ENCODE results near the gene SMAD7. TPM values are rescaled to one million over a fixed set of nuclear protein-coding genes. Genes with fewer than 3 reads are reported as not detected.

SMAD7 gene
- total RNA-seq, 1 experiment from 2014 or later, result 12.3 TPM

GRCh38 chr18:48991676-48992075 is 40.9 kb upstream of the SMAD7 start:
- ChIA-PET POLR2A (interaction anchor here (0.8 to 2.0 kb wide), 6 partner anchors 14 to 39 kb away, joined by 3 to 12 read pairs (median 6); no protein-coding TSS in a partner anchor), CTCF (interaction anchor here (0.8 to 0.9 kb wide), 2 partner anchors 36 to 39 kb away, joined by 3 to 4 read pairs; no protein-coding TSS in a partner anchor)
- Mint-ChIP-seq H3K27ac (ENCODE audit: low read depth, unreplicated experiment) (no peak overlapping the region), H3K27me3 (ENCODE audit: insufficient read depth, unreplicated experiment) (no peaks in the 10 kb centered on the region), H3K4me3 (ENCODE audit: unreplicated experiment) (no peak overlapping the region), H3K4me1 (ENCODE audit: insufficient read depth, unreplicated experiment) (peaks cover 35% of the 10 kb centered on the region), H3K9me3 (ENCODE audit: unreplicated experiment) (no peaks in the 10 kb centered on the region), H3K36me3 (ENCODE audit: insufficient read depth, unreplicated experiment) (no peaks in the 10 kb centered on the region)
- peak; percentile 60 for DNase-seq (ENCODE audit: unreplicated experiment)
- intact Hi-C loops (cut with micrococcal nuclease), result no loop called here
- TF ChIP-seq CTCF (IDR thresholded peaks at IDR 0.05; ENCODE audit: unreplicated experiment), result no peak
- BruUV-seq (replicated peaks), result no TSS peak

DNA sequence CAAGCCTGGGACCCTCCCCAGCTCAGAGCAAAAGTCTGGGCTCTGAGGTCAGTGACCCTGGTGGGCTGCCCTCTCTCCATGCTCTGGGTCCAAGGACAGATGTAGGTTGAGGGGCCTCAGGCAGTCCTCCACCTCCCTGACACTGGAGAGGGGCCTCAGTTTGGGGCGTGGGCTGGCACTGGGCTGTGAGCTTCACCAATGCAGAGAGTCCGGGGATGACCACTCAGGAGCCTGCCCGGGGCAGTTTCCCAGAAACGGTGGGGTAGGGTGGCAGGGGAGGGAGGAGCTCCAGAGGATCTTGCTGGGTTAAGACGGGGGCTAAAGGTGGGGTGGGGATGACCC is 40.5 kb upstream of the SMAD7 start:
- no peaks in the 10 kb centered on the region for H3K9me3 Mint-ChIP-seq (ENCODE audit: unreplicated experiment)

GRCh38 chr18:48990481-48991318 is 39.9 kb upstream of the SMAD7 start:
- Mint-ChIP-seq H3K27me3 (ENCODE audit: insufficient read depth, unreplicated experiment) (no peaks in the 10 kb centered on the region), H3K36me3 (ENCODE audit: insufficient read depth, unreplicated experiment) (no peaks in the 10 kb centered on the region), H3K4me1 (ENCODE audit: insufficient read depth, unreplicated experiment) (peaks cover 32% of the 10 kb centered on the region), H3K4me3 (ENCODE audit: unreplicated experiment) (no peak overlapping the region), H3K27ac (ENCODE audit: low read depth, unreplicated experiment) (no peak overlapping the region), H3K9me3 (ENCODE audit: unreplicated experiment) (no peaks in the 10 kb centered on the region)
- BruUV-seq (replicated peaks), result no TSS peak
- ChIA-PET POLR2A (interaction anchor here (0.6 to 2.1 kb wide), 6 partner anchors 14 to 368 kb away, joined by 3 to 12 read pairs (median 8); no protein-coding TSS in a partner anchor), CTCF (interaction anchor here (0.7 to 0.9 kb wide), 3 partner anchors 10 to 1053 kb away, joined by 3 to 4 read pairs (median 3); no protein-coding TSS in a partner anchor)
- intact Hi-C loops (cut with micrococcal nuclease), result no loop called here
- no peak for TF ChIP-seq CTCF (IDR thresholded peaks at IDR 0.05; ENCODE audit: unreplicated experiment)
- DNase-seq (ENCODE audit: unreplicated experiment), result peak; percentile 78

More for the DNA sequence above, 40.5 kb upstream of the SMAD7 start:
- intact Hi-C loops (cut with micrococcal nuclease), result no loop called here
- POLR2A ChIA-PET, result interaction anchor here (0.6 to 2.0 kb wide), 7 partner anchors 15 to 368 kb away, joined by 3 to 12 read pairs (median 5); no protein-coding TSS in a partner anchor
- Mint-ChIP-seq H3K36me3 (ENCODE audit: insufficient read depth, unreplicated experiment) (no peaks in the 10 kb centered on the region), H3K27me3 (ENCODE audit: insufficient read depth, unreplicated experiment) (no peaks in the 10 kb centered on the region), H3K4me3 (ENCODE audit: unreplicated experiment) (no peak overlapping the region), H3K27ac (ENCODE audit: low read depth, unreplicated experiment) (no peak overlapping the region), H3K4me1 (ENCODE audit: insufficient read depth, unreplicated experiment) (peaks cover 32% of the 10 kb centered on the region)
- CTCF ChIA-PET, result interaction anchor here (0.7 kb wide), 2 partner anchors 1050 to 1054 kb away, joined by 3 read pairs; no protein-coding TSS in a partner anchor
- BruUV-seq (replicated peaks), result no TSS peak
- DNase-seq (ENCODE audit: unreplicated experiment), result no peak
- no peak for TF ChIP-seq CTCF (IDR thresholded peaks at IDR 0.05; ENCODE audit: unreplicated experiment)
